Ovary (tissue), 9 donors: Measurements from ENCODE around the gene FBN1. TPM values are rescaled to one million over a fixed set of nuclear protein-coding genes. Genes with fewer than 3 reads are reported as not detected.

Experiments
- DNase-seq, 5 donors: peaks; one replicate each; pipeline ENCODE4 v3.0.0-alpha.2; 2019 to 2020
- H3K27ac ChIP-seq, 2 donors: fragments of 200-600 bp; one replicate each; pipeline versions ENCODE4 v1.5.1 to v1.8.0; 2019 to 2022
- H3K27me3 ChIP-seq: fragments of 200-600 bp; one replicate; pipeline ENCODE4 v1.8.0; 2022
- H3K36me3 ChIP-seq: fragments of 200-600 bp; sonication (generic); one replicate; pipeline ENCODE4 v1.5.1; 2019
- H3K4me1 ChIP-seq: one replicate; pipeline ENCODE4 v1.8.1; 2013; ENCODE audit warnings: mild to moderate bottlenecking, moderate library complexity; ENCODE audit not compliant: insufficient read depth
- H3K4me3 ChIP-seq: fragments of 200-600 bp; sonication (generic); one replicate; pipeline ENCODE4 v1.5.1; 2017
- H3K9me3 ChIP-seq, 2 donors: fragments of 200-600 bp in 1 of 2; sonication (generic) in 1 of 2; one replicate each; pipeline versions ENCODE4 v1.5.1 to v1.8.1; 2013 to 2019; ENCODE audit warnings: mild to moderate bottlenecking in 1 of 2, moderate library complexity in 1 of 2
- EP300 ChIP-seq: sonication (generic); formaldehyde crosslinking; IDR thresholded peaks from one replicate; pipeline ENCODE4 v1.6.1; 2017; ENCODE audit warnings: antibody characterized with exemption
- POLR2A ChIP-seq: fragments of 450-650 bp; IDR thresholded peaks from one replicate; pipeline ENCODE4 v1.6.1; 2017; ENCODE audit warnings: antibody characterized with exemption, mild to moderate bottlenecking, moderate library complexity
- WGBS, 3 donors: extraction: QIAGEN DNeasy Blood & Tissue Kit in 1 of 3; methylation state at CpG; one replicate each; pipeline versions ENCODE4 v1.1.5 to v1.1.7; 2013 to 2017; 5-methylcytosine and 5-hydroxymethylcytosine counted together
- intact Hi-C, 4 donors: fragments of 100-400 bp; cut with DNase I; formaldehyde crosslinking; loops; one replicate each; pipeline versions ENCODE4 v1.11.0 to v1.15.1; 2022 to 2023
- polyA plus RNA-seq, 2 donors: library from polyadenylated mRNA; stranded (reverse); fragments of 200-250 nt in 1 of 2; fragments of 350-450 nt in 1 of 2; fragmentation: Illumina TruSeq in 1 of 2; extraction: RNeasy Lipid Tissue Mini Kit (QIAGEN cat#74804) in 1 of 2; gene quantifications; one replicate each; pipeline ENCODE4 v1.2.3, GENCODE V29; 2013 to 2014
- total RNA-seq, 7 donors: library from RNA; depleted of rRNA in 2 of 7; stranded (reverse); fragments of >200 nt in 2 of 7; fragmentation: NEBNext Ultra II Directional in 3 of 7; extraction: Animal tissue kit (Norgen Biotek cat#: 25700) in 3 of 7; gene quantifications; one replicate each; pipeline versions ENCODE4 v1.1.0 to v1.2.4, GENCODE V29; 2016 to 2023
- TF ChIP-seq, protein P1 (sequence below), 3 donors: fragments of 450-650 bp in 2 of 3; fragments of 200-600 bp in 1 of 3; IDR thresholded peaks; one replicate each; pipeline versions ENCODE4 v1.5.1 to v1.8.0; 2016 to 2022; ENCODE audit warnings: antibody characterized with exemption in 3 of 3, mild to moderate bottlenecking in 1 of 3
- donor health status: DM: no; HTN: no; CAD: no; lungs with moderate emphysema.
- donor health status: DM: no; HTN: no; CAD: no.
- donor health status: Bipolar disorder and iron deficiency.
- donor health status: DM: yes; HTN: yes; CAD: no.
- donor health status: DM: no; HTN: no; CAD: no.
- donor health status: DM: yes; HTN: yes; CAD: no.

Gene FBN1
- total and polyA plus RNA-seq, 9 donors, result 62.5 to 159 (median 97.4) TPM

- Histone ChIP-seq H3K27ac (peak overlapping the region in 1 of 2 donors; percentile 64), H3K9me3 (no peaks in the 10 kb centered on the region)
- no peak for DNase-seq
Observed at GRCh38 chr15:48558226-48558625, 87.3 kb downstream of the FBN1 start.

GRCh38 chr15:48557335-48557734 lies 88.2 kb downstream of the FBN1 start:
- TF ChIP-seq EP300 (no peak), POLR2A (no peak)
- TF ChIP-seq, protein P1, sequence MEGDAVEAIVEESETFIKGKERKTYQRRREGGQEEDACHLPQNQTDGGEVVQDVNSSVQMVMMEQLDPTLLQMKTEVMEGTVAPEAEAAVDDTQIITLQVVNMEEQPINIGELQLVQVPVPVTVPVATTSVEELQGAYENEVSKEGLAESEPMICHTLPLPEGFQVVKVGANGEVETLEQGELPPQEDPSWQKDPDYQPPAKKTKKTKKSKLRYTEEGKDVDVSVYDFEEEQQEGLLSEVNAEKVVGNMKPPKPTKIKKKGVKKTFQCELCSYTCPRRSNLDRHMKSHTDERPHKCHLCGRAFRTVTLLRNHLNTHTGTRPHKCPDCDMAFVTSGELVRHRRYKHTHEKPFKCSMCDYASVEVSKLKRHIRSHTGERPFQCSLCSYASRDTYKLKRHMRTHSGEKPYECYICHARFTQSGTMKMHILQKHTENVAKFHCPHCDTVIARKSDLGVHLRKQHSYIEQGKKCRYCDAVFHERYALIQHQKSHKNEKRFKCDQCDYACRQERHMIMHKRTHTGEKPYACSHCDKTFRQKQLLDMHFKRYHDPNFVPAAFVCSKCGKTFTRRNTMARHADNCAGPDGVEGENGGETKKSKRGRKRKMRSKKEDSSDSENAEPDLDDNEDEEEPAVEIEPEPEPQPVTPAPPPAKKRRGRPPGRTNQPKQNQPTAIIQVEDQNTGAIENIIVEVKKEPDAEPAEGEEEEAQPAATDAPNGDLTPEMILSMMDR (IDR thresholded peaks at IDR 0.05), result no peak
- Histone ChIP-seq H3K4me3 (no peak overlapping the region), H3K27me3 (no peaks in the 10 kb centered on the region), H3K9me3 (no peaks in the 10 kb centered on the region), H3K4me1 (peaks cover 13% of the 10 kb centered on the region), H3K27ac (no peak overlapping the region), H3K36me3 (no peaks in the 10 kb centered on the region)
- intact Hi-C loops, result no loop called here
- 77 to 84% (median 79%) methylated on average over 8 of the region's 8 CpGs for WGBS, 3 donors
- DNase-seq, result no peak

More at GRCh38 chr15:48558226-48558625, 87.3 kb downstream of the FBN1 start:
- no peak overlapping the region for H3K4me3 ChIP-seq
- TF ChIP-seq POLR2A (no peak), EP300 (no peak)
- TF ChIP-seq, protein P1 (IDR thresholded peaks at IDR 0.05), result no peak
- H3K4me1 ChIP-seq, result peaks cover 13% of the 10 kb centered on the region
- intact Hi-C loops, result no loop called here
- H3K36me3 ChIP-seq, result no peaks in the 10 kb centered on the region
- no peaks in the 10 kb centered on the region for H3K27me3 ChIP-seq

DNA sequence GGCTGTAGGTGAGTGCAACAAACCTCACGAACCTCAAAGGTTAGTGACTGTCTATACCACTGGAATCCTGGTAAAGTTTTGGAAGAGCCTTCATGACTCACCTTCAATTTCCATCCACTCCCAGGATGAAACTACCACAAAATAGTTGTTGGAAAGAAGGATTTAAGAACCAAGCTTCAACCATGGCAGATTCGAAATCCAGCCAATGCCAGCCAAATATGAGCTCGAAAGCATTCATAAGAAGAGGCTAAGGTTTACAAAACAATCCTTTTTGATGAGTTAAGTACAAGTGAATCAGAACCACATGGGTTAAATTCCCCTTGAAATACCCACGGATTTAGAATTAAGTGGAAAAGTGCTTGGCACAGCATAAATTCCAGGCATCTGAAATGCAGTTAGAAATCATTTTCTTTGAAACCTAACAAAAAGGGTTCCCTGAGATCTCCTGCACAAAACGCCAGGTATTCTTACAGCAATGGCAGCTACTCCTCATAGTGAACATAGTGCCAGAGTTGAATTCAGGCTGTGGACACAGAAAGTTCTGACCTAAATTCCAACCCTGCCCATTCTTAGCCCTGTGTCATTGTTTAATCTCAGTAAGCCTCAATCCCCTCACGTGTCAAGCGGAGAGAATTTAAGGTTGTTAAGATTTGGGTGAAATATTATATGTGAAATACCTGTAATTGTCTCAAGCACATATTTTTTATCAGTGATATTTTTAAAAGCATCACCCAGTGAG lies 89.2 kb downstream of the FBN1 start:
- 79 to 83% (median 81%) methylated on average over 7 of the region's 7 CpGs for WGBS, 3 donors
- Histone ChIP-seq H3K4me3 (no peak overlapping the region), H3K4me1 (peaks cover 13% of the 10 kb centered on the region), H3K9me3 (no peaks in the 10 kb centered on the region), H3K27ac (peak overlapping the region in 1 of 2 donors; percentile 5), H3K27me3 (no peaks in the 10 kb centered on the region), H3K36me3 (no peaks in the 10 kb centered on the region)
- no peak for DNase-seq
- TF ChIP-seq POLR2A (no peak), EP300 (no peak)
- TF ChIP-seq, protein P1 (IDR thresholded peaks at IDR 0.05), result no peak
- intact Hi-C loops, result no loop called here

DNA sequence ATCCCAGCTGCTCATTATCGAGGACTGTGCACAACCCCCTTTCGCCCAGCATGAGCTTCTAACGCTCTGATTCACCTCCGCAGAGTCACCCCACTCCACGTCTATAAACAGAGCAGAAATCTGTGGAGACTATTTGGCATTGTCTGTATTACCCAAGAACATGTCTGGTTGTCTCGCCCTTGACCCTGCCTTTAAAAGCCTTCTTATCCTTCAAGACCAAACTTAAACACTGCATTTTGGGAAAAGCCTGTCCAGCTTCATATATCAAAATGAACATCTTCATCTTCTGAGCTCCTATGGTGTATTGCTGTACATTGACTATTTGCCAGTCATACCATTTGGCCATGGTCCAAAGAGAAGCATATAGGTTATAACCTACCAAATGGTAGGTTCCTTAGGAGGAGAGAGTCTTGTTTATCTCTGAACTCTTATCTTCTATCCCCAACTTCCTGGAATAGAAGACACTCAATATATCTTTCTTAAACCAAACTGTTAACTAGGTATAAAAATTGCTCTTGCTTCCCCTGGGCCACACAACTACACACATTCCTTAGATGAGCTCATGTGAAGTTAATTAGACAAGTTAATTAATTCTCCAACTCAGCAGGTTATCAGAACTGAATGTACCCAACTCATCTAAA lies 90.1 kb downstream of the FBN1 start:
- 55 to 67% (median 57%) methylated on average over 6 of the region's 6 CpGs for WGBS, 3 donors
- intact Hi-C loops, result no loop called here

More for the DNA sequence above, 90.1 kb downstream of the FBN1 start:
- Histone ChIP-seq H3K27ac (no peak overlapping the region), H3K36me3 (no peaks in the 10 kb centered on the region), H3K4me3 (no peak overlapping the region), H3K9me3 (no peaks in the 10 kb centered on the region), H3K4me1 (peaks cover 13% of the 10 kb centered on the region), H3K27me3 (no peaks in the 10 kb centered on the region)
- TF ChIP-seq EP300 (no peak), POLR2A (no peak)
- TF ChIP-seq, protein P1 (IDR thresholded peaks at IDR 0.05), result no peak
- DNase-seq, result peak in 1 of 5 donors; percentile 38
